GM19351 (cell line): Measurements from ENCODE around the gene CELSR1.

Experiments used
- ATAC-seq: cut with Tn5 transposase; IDR thresholded peaks from one replicate; pipeline ENCODE4 v1.9.1; 2021; ENCODE audit warnings: mild to moderate bottlenecking, moderate library complexity; ENCODE audit not compliant: unreplicated experiment

The CELSR1 gene

DNA sequence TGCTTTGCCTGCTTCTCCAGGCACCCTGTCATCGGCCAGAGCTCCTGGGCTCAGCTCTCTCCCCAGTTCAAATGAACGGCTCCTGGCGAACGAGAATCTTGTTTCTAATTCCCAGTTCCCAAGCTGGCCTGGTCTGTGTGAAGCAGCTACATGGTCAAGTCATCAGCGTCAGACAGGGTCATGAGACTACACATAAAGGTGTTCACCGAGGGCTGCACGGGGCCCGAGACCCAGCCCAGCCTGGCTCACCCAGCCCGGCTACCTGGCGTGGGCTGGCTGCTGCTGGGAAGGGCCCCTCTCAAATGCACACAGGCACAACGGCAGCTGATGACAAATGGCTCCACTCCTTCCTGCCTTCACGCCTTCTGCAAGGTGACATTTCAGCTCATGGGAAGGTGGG is 14.6 kb upstream of the CELSR1 start:
- no peak for ATAC-seq

DNA sequence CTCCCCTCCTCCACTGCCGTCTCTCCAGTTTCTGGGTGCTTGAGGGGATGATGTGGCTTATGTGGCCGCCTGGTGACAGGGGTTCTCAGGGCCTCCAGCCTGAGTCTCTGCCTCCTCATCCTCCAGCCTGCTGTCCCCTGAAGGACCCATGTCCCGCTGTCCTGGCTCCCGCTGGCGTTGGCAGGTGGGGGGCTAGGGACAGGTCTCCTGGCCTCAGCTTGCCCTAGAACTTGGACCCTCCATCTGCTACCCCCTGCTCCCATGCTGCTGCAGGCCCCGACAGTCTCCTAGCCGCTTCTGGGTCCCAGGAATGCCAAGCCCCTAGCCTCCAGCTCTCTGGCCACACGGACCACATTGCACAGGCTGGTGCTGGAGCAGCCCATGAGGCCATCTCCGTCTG is 13.9 kb upstream of the CELSR1 start:
- ATAC-seq, result no peak

DNA sequence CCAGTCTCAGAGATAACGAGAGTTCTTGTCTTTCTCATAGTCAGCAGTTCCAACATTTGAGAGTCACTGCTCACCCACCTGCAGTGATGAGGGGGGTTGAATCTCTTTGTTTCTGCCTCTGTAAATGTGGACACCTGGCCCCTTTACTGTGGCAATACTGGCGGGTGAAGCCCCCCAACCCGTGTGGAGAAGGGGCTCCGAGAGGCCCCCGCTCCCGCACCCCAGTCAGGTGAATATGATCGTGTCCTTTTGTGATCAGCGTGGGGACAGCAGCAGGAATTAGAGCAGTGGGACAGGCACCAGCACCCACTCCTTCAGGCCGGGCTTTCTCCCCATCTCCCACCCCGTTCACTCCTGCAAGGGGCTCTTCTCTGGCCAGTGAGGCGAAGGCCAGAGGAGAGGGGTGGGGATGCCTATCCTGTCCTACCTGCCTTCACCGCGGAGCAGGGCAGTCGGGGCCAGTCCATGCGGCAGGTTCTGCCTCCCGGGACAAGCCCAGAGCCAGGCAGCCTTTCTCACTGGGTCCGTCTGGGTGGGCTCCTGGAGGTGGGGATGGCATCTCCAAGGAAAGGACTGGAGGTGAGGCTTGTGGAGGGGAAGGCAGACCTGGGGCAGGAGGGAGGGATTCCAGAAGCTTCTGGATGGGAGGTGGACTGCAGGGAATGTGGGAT is 12.7 kb upstream of the CELSR1 start:
- ATAC-seq, result no peak

DNA sequence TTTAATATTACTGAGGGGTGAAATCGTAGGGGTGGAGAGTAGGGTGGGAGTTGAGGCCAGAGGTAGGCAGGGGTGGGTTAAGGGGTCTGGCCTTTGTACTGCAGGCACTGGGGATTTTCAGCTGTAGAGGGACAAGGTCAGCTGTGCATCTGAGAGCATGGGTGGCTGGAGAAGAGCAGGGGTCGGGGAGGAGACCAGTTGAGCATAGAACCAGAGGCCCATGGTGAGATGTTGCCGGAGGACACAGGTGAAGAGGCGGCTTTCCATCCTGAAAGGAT is 12.1 kb upstream of the CELSR1 start:
- no peak for ATAC-seq

DNA sequence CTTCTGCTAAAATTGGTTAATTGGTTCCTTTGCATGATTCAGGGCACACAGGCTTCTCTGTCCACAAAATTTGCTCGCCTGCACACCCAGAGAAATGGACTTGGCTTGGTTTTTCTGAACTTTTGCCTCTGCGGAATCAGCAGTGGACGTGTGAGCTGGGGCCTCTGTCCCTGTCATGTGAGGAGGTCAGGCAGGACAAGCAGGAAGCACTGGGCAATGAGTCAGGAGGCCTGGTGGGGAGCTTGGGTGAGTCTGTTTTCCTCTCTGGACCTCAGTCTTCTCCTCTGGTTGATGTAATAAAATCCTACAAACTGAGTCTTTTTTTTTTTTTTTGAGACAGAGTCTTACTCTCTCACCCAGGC is 10.4 kb upstream of the CELSR1 start:
- ATAC-seq, result no peak

DNA sequence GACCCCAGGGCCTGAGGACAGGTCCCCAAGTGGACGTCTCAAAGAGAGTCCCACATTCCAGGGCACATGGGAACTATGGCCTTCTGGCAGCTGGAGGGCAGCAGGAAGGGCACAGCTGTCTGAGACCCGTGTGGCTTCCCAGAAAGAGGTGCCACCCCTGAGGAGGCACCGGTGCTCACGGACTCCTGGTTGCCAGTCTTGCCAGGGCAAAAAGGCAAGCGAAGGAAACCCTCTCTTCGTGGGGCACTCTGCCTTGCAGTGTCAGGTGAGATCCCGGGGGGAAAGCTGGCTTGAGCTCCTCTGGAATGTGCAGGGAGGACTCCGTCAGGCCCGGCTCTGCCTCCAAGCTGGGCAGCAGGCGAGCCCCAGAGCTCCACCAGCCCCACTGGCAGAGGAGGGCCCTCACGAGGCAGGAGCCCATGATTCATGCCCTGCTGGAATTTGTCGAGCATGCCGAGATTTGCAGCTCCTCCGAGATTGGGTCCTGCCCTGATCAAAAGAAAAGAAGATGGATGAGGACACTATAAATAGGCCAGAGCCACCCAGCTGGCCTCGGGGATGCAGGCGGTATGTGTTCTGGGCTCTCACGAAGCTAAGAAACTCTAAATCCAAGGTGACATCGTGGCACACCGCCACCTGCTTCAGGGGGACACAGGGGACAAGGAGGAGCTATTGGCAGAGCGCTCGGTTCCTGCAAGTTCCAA is 9.9 kb upstream of the CELSR1 start:
- ATAC-seq, result no peak

DNA sequence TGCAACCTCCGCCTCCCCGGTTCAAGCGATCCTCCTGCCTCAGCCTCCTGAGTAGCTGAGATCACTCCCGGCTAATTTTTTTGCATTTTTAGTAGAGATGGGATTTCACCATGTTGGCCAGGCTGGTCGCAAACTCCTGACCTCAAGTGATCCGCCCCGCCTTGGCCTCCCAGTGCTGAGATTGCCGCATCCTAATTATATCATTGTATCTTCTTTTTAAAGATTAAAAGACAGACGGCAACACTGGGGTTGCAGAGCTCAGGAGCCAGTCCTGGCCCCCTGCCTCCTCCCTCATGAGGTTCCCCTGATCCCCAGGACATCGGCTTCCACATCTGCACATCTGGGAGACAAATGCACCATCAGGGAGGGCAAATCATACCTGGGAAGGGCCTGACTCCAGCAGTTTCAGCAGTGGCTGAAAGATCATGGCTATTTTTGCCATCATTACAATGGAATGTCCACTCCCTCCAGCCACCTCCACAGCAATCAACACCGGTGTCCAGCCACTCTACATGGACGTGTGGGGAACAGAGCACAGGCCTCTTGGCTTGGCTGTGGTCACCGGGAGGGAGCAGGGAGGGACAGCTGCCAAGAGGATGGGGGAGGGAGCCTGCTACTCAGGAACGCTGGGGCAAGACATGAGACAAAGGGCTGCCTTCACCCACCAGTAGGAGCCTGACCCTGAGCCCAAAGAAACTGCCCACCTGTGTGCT is 9.2 kb upstream of the CELSR1 start:
- no peak for ATAC-seq

DNA sequence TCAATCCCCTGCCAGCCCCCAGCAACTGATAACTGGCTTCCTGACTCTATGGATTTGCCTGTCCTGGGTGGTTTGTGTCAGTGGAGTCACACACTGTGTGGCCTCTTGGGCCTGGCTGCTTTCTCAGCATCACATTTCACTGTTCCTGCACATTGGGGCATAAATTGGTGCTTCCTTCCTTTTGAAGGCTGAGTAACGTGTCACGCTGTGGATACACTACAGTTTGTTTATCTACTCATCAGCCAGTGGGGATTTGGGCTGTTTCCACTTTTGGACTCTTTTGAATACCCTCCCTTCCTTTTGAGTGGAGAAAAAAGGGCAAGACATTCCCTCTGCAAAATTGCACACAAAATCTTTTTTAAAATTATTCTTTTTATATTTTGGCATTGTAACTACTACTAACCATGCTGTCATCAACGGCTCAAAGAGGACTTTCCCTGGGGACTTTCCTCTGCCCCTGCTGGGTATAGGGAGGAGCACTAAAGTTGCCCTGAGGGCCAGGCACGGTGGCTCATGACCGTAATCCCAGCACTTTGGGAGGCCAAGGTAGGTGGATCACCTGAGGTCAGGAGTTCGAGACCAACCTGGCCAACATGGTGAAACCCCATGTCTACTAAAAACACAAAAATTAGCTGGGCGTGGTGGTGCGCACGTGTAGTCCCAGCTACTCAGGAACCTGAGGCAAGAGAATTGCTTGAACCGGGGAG is 7.8 kb upstream of the CELSR1 start:
- no peak for ATAC-seq

DNA sequence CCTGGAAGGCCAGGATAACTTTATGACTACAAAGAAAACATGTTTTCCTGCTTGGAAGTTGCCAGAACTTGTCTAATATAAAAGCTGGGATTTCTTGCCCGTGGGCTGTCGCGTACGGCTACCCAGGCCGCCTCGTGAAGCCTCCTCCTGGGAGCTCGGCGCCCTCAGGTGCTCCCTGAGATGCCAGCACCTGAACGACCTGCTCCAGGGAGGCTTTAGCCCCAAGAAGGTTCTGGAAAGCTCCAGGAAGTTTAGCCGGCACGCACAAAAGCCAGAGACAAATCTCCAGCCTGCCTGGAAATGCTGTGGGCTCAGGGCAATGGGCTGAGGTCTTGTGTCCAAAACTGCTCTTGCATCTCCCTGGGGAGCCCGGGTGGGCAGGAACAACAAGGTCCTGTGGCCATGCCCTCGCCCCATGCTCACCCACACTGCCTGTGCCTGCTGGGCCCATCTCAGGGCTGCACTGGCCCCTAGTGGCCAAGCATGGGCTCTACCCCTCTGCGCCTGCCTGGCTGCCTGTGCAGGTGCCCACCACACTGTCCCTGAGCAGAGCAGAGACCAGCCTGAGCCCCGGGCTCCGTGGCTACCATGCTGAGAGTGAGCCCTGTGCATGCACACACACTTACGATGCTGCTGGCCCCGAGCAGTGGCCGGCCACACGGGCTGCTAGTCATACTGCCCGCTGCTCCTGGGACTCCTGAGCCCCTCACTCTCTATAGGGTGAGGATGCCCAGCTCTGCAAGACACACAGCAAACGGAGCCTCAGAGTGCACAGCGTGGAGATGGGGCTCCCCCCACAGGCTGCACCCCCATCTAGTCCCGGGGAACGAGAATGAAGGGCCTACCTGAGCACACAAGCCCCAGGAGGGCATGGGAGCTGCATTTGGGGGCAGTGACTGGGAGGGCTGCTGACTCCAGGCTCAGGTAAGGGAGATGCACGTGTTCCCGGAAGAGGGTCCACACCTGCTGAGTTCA is 4.9 kb upstream of the CELSR1 start:
- no peak for ATAC-seq

DNA sequence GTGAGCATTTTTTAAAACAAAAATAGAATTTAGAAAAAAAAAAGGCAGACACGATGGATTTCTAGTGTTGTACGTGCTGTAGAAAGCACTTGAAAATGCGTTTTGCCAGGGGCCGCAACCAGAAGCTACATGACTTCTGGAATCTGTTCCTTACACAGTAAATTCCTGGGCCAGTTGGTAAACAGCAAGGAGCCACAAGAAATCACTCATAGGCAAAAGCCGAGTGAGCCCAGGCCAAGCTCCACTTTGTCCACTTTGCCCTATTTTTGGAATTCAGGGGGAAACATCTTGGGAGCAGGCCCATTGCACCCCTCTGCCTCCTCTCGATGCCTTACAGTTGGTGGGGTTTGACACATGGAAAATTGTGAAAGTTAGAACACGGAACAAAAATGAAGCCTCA is 4.1 kb upstream of the CELSR1 start:
- ATAC-seq, result no peak

DNA sequence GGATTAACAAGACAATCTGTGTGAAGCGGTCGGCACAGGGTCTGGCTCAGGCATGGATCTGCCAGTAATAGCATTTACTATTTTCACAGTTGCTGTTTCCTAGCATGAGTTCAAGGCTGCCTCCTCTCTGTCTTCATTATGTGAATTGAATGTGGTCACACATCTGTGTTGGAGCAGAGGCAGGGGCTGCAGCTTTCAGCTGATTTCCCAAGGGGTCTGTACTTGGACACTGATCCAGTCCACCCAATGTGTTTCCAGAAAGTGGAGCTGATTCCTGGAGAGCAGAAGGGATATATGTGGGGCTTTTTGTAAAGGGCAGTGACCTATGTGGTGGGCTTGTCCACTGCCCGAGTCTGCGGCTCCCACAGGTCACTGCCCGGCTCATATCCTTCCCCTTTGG is 3.5 kb upstream of the CELSR1 start:
- ATAC-seq, result no peak

DNA sequence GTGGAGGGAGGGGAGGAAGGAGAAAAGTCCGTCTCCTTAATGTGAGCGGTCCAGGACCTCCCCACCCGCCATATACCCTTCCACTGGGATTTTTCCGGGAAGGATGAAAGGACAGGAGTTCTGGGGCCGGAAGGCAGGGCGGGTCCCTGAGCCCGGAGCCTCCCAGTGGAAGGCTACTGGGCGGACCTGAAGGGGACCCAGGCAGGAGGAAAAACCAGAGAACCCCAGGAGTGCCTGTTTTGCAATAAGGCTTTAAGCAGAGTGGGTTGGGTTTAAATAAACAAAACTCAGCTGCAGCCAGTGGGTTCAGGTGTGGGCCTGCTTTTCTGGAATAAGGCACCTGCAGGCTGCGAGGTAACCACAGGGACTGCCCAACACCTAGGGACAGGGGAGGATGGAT is 1.7 kb upstream of the CELSR1 start:
- no peak for ATAC-seq

DNA sequence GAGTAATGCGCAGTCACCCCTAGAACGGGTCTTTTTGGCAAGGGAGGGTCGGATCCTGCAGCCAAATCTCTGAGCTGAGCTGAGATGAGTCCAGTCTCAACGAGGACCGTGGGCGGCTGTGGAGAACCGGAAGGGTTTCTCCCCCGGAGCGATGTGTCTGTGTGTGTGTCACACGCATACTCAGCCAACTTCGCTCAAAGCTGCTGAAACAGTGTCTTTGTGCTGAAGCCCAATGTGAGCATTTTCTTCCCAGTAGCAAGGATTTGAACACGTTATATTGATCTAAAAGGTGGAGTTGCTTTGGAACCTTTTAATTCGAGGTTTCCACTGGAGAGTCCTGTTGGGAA is 1.4 kb upstream of the CELSR1 start:
- no peak for ATAC-seq

DNA sequence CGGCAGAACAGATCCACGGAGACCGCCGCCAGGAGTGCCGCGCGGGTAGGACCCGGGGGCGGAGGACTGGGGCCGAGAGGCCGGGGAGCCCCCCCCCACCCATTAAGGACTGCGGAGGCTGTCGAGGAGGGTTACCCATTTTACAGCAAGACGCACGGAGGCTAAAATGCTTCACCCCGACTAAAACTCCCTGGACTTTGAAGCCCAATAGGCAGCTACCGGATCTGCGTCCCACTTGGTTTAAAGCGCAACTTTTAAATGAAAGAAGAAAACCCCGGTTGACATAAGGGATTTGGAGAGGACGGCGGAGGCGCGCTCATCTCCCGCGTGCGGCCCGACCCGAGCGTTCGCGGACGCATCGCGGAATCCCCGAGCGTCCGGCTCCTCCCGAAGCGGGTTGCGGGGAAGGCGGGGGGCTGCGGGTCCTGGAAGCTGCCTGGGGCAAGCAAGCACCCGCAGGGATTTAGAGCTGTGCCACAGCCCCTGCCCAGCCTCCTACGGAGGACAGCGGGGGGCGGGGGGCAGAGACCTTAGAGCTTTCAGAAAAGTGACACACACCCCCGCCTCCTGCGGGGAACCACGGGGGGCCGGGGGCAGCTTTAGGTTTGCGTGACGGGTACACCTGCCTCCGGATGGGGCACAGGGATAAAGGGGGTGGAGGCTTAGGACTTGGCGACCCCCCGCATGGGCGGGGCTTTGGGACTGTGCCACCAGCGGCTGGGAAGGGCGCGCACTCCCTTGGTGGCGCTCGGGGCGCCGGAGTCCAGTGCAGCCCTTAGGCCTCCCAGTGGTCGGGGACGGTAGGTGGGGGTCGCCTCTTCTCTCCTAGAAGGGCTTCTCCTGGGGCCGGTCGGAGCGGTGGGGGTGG is 760 bp upstream of the CELSR1 start:
- no peak for ATAC-seq

DNA sequence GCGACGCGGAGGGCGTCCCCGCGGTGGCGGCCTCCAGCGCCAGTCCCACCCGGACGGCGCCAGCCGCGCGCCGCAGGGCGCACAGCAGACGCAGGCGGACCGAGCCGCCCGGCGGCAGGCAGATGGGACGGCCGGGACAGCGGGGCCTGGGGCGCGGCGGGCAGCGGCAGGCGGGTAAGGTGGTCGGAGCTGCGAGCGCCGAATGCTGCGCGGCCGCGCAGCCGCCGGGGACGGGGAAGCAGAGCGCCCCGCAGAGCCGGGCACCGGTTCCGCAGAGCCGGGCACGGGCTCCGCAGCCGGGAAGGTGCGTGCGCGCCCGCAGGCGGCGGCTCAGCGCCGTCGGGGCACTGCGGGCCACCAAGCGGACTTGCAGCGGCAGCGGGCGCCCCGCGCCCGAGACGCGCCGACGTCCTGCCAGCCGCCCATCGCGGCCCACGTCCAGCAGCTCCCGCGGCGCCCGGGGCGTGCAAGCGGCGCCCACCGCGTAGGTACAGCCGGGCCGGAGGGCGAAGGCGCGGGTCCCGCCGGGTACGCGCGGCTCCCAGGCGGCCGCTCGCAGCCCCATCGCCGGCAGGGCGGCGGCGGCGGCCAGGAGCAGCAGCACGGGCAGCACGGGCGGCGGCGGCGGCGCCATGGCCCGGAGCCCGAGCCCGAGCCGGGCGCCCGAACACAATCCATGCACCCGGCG is 739 bp downstream of the CELSR1 start:
- ATAC-seq, result no peak

DNA sequence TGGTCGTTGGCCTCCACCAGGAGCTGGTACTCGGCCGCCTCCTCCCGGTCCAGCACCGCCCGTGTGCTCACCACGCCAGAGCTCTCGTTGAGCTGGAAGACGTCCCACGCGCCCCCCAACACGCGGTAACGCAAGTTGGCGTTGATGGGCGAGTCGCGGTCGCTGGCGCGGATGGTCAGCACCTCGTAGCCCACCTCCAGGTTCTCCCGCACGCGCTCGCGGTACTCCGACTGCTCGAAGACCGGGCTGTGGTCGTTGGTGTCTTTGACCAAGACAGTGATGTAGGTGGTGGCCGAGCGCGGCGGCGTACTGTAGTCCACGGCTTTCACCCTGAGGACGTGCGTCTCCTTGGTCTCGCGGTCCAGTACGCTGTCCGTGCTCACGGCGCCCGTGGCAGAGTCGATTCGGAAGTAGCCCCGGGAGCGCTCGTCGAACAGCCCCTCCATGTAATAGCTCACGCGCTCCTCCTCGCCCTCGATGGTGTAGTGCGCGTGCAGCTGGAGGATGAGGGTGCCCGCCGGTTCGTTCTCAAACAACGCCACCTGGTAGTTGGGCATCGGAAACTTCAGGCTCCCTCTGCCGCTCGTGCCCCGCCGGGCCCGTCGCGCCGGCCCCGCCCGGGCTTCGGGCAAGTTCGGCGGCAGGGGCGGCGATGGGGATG is 1.4 kb downstream of the CELSR1 start:
- no peak for ATAC-seq

DNA sequence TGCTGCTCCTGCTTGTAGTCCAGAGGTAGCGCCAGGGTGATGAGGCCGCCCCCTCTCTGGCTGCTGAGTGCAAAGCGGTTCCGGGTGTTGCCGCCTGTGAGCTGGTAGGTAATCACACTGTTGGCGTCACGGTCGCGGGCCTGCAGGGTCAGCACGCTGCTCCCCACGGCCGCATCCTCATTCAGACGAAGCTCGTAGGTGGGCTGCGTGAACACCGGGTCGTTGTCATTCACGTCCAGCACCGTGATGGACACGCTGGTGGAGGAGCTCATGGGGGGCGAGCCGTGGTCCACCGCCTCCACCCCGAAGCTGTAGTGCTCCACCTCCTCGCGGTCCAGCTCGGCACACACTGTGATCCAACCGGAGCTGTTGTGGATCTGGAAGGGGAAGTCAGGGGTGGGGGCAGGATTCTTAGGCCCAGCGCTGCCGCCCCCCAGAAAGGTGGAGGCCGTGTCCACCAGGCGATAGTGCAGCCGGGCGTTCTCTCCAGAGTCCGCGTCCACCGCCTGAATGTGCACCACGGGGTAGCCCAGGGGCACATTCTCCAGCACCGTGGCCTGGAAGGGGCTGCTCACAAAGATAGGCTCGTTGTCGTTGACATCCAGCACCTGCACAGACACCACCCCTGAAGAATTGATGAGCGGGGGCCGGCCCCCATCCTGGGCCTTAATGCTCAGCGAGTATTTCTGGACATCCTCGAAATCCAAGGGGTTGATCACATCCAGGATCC is 2.4 kb downstream of the CELSR1 start:
- no peak for ATAC-seq

DNA sequence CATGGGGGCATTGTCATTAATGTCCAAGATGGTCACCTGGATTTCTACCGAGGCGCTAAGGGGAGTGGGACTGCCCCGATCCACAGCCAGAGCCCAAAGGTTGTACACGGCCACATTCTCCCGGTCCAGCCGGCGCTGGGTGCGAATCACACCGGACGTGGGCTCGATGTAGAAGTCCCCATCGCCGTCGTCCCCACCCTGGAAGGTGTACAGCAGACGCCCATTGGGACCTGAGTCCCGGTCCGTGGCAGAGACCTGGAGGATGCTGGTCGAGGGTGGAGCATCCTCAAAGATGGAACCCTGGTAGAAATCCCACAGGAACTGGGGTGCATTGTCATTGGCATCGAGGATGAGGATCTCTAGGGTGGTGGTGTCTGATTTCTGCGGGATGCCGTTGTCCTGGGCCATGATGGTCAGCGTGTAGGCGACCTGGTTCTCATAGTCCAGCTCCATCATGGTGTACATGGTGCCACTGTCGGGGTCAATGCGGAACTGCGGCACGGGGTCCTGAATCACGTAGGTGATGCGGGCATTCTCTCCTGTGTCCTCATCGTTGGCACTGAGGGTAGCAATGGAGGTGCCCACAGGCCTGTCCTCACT is 3.1 kb downstream of the CELSR1 start:
- no peak for ATAC-seq
